ENCODE data around the gene CXCL16. TPM values are rescaled to one million over a fixed set of nuclear protein-coding genes. Genes with fewer than 3 reads are reported as not detected.

Gene CXCL16
- total and polyA plus RNA-seq, 2 of the 13 experiments (the other 11 are each of a cell fraction or from before 2014, with no cell fraction given), result 9.4 to 101 TPM

DNA sequence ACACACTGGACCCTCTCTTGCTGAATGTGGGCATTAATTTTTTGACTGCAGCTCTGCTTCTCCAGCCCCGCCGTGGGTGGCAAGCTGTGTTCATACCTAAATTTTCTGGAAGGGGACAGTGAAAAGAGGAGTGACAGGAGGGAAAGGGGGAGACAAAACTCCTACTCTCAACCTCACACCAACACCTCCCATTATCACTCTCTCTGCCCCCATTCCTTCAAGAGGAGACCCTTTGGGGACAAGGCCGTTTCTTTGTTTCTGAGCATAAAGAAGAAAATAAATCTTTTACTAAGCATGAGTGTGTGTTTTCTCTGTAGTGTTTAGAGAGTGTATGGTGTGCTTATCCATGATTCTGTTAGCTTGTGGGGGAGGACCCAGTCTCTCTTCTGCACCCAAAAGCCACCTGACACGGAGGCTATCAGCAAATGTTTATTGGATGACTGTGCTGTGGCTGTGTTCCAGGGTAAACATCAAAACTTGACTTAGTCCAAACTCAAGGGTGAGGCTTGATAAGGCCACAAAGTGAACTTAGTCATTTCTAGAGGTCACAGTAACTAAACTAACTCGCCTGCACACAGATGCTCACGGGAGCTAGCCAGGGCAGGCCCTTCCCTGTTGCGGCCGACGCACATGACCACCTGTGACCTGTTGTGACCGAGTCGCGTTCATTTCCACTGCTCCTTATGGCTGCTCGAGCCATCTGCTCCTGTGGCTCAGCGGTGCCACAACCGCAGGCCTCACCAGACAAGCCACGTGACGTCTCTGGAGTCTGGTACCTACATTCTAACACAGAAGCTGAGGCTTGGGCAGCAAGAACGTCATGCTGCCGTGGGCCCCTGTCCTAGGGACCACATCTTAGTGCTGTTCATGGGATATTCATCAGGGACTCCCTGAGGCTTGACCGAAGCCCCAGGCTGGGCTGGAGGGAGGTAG, 18.3 kb downstream of the CXCL16 start (continued):
- TF ChIP-seq MXD1 (CRISPR knock-in tag; IDR thresholded peaks at IDR 0.05) (no peak), NFATC3 (CRISPR knock-in tag; IDR thresholded peaks at IDR 0.05) (no peak), ZFP36 (IDR thresholded peaks at IDR 0.05; ENCODE audit: borderline replicate concordance, low read depth, low read length, partially characterized antibody) (no peak), ZNF746 (CRISPR knock-in tag; IDR thresholded peaks at IDR 0.05) (peak; percentile 89), YY1 (IDR thresholded peaks at IDR 0.05; ENCODE audit: insufficient read depth, insufficient replicate concordance, low read depth, low read length) (no peak), ZNF383 (CRISPR knock-in tag; IDR thresholded peaks at IDR 0.05; ENCODE audit: borderline replicate concordance) (no peak), ZSCAN30 (CRISPR knock-in tag; IDR thresholded peaks at IDR 0.05) (no peak), IKZF5 (CRISPR knock-in tag; IDR thresholded peaks at IDR 0.05) (peak; percentile 86), ZNF253 (CRISPR knock-in tag; IDR thresholded peaks at IDR 0.05; ENCODE audit: borderline replicate concordance) (no peak), STAG1 (CRISPR knock-in tag; IDR thresholded peaks at IDR 0.05) (no peak; the same call in 1 of the 2 replicates), ZBTB49 (CRISPR knock-in tag; IDR thresholded peaks at IDR 0.05; ENCODE audit: borderline replicate concordance) (no peak), ZBTB34 (CRISPR knock-in tag; IDR thresholded peaks at IDR 0.05) (no peak), MLX (CRISPR knock-in tag; IDR thresholded peaks at IDR 0.05) (peak; percentile 63), SP5 (CRISPR knock-in tag; IDR thresholded peaks at IDR 0.05; ENCODE audit: borderline replicate concordance, low read depth) (peak; percentile 51)
- TF ChIP-seq, protein P1, sequence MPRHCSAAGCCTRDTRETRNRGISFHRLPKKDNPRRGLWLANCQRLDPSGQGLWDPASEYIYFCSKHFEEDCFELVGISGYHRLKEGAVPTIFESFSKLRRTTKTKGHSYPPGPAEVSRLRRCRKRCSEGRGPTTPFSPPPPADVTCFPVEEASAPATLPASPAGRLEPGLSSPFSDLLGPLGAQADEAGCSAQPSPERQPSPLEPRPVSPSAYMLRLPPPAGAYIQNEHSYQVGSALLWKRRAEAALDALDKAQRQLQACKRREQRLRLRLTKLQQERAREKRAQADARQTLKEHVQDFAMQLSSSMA (CRISPR knock-in tag; IDR thresholded peaks at IDR 0.05), result no peak

Measured in HepG2 (cell line).